NCI-H748 treated with DMSO at 0.1 percent for 48 hours (cell line): ENCODE results near the gene CCNA2.
A peak's percentile ranks its signal among the peaks of the same experiment; 100 is the strongest.

Source experiments
- DNase-seq: peaks from one replicate; lab custom pipeline; 2025; lab: John Stamatoyannopoulos, UW

The CCNA2 gene

GRCh38 chr4:121801715-121802075, 22.0 kb downstream of the CCNA2 start:
- no peak for DNase-seq

GRCh38 chr4:121800961-121801714, 22.5 kb downstream of the CCNA2 start, which contains the start of gene EXOSC9:
Gene EXOSC9 (plus strand): TSS chr4:121801323. CDS start chr4:121801425, 102 bp downstream.
- peak; percentile 53 for DNase-seq

DNA sequence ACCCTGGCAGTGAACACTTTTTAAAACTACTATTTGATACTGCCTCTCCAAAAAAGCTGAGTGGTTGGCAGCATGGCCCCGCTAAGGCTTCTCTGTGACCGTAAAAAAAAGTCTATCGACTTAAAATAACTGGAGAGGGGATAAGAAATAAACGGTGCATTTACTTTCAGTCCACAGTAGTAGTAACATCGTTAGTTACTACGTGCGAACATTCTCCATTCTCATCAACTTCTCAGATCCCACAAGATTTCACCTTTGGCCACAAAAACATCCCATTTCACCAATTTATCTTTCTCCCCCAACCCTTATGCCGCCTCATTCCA, 23.1 kb downstream of the CCNA2 start:
- peak; percentile 22 for DNase-seq

DNA sequence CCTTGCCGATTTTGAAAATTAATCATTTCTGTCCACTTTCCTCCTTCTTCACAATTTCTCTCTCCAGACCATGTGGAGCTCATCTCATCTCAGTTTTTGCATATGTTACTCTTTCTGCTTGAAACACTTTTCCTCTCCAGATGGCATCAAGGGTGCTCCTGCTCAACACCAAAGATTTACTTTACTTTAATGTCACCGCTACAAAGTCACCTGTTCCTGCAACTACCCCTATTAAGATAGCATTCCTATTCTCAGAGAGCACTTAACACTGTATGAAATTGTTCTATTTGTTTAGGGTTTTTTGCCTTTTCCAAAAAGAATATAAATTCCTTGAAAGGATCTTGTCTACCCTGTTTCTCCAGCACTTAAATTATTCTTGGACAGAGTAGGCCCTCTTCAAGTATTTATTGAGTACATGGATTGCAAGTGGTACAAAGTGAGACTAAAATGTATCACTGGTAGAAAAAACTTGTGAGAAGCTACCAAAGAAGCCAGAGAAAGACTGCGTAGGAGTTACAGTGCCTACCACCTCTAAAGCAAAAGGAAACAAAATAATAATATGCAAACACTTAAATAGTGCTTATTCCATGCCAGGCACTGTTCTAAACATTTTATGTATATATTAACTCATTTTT, 23.7 kb downstream of the CCNA2 start:
- DNase-seq, result no peak

GRCh38 chr4:121799208-121799823, 24.4 kb downstream of the CCNA2 start:
- DNase-seq, result no peak

DNA sequence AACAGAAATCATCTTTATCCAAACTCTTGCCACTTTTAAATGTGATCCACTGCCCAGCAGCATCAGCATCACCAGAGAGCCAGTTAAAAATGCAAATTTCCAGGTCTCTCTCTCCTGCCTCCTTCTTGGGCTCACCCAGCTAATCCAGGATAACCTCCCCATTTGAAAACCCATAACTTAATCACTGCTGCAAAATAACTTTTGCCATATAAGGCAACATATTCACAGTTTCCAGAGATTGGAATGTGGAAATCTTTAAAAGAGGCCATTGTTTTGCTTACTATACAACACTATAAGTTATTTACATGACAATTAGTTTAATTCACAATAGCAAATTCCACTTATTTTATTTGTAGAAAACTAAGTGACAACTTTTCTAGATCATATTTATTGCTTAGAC, 27.4 kb downstream of the CCNA2 start:
- no peak for DNase-seq

GRCh38 chr4:121794505-121795188, 29.0 kb downstream of the CCNA2 start:
- DNase-seq, result no peak

DNA sequence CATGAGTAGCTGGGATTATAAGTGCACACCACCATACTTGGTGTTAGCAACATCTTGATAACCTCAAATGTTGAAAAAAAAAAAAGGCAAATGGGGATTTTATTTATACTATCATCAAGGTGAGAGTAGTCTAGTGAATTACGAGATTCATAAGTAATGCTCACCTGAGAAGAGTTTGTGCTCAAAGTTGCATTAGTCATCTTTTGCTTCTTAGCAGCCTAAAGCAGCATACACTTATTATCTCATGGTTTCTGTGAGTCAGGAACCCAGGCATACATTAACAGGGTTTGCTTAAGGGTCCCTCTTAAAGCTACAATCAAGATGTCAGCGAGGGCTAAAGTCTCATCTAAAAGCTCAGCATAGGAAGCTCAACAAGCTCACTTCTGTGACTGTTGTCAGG, 30.7 kb downstream of the CCNA2 start:
- no peak for DNase-seq

- no peak for DNase-seq
Observed at GRCh38 chr4:121791481-121791880, 32.2 kb downstream of the CCNA2 start.

DNA sequence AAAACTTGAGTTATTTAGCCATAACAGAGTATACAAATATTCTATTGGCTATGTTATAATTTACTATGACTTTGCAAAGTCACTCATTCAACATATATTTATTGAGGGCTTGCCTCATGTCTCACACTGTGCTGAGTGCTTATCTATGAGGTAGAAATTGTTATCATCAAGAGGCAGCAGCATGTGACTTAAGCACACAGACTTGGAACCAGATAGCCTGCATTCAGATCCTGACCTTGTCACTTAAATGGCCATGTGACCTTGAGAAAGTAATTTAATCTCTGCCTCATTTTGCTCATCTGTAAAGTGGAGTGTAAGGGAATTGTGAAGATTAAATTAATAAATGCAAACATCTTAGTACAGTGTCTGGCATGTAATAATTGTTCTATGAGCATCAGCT, 32.7 kb downstream of the CCNA2 start:
- DNase-seq, result no peak

GRCh38 chr4:121789960-121790829, 33.5 kb downstream of the CCNA2 start:
- no peak for DNase-seq

DNA sequence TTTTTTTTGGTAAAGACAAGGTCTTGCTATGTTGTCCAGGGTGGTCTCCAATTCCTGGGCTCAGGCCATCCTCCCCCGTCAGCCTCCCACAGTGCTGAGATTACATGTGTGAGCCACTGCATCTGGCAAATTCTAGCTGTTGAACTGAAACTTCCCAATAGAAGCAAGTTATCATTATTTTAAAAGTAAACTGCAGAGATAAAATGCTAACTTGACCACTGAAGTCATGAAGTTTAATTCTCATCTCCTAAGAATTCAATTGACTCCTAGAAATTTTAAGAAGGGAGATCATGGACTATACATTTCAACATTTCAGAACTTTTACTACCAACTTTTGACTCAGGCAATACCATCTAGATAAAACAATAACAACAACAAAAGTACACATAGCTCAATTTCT, 34.2 kb downstream of the CCNA2 start:
- DNase-seq, result no peak

DNA sequence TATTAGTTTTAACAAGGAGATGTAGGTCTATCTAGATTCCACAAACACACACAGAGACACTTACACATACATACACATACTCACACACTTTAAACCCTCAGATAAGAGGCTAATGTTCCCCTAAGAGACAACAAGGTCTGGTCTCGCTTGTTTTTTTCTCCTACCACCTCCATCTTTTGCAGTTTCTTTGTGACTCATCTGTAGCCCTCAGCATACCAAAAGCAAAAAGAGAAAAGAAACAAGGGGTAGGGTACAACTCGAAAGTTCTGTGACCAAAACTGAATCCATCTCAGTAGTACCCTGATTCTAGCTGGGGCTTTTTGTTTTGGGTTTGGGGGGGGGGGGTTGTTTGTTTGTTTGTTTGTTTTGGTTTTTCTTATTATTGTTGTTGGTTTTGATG, 34.8 kb downstream of the CCNA2 start:
- DNase-seq, result no peak

DNA sequence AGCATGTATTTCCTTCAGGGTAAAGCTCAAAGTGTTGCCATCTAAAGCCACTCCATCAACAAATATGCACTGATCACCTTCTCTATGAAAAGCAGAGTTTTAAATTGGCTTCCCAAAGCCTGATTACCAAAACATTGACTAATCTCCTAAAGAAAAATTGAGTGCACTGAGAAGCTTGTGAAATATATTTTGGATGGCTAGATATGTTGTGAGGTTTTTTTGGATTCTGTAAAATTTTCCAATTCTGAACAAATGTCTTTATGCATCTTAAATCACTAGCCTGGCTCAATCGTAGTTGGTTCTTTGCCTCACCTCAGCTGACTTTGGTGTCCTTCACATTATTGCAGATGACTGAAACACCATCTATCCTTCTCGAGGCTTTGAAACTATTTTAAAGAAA, 37.5 kb downstream of the CCNA2 start:
- no peak for DNase-seq

GRCh38 chr4:121785479-121785878, 38.2 kb downstream of the CCNA2 start:
- DNase-seq, result no peak

- no peak for DNase-seq
Observed at GRCh38 chr4:121784975-121785374, 38.7 kb downstream of the CCNA2 start.

- DNase-seq, result no peak
Observed at GRCh38 chr4:121784401-121784800, 39.3 kb downstream of the CCNA2 start.

- DNase-seq, result no peak
Observed at GRCh38 chr4:121783210-121783609, 40.5 kb downstream of the CCNA2 start.

- DNase-seq, result no peak
Observed at GRCh38 chr4:121778991-121779628, 44.6 kb downstream of the CCNA2 start.

- DNase-seq, result no peak
Observed at GRCh38 chr4:121777625-121778024, 46.1 kb downstream of the CCNA2 start.

DNA sequence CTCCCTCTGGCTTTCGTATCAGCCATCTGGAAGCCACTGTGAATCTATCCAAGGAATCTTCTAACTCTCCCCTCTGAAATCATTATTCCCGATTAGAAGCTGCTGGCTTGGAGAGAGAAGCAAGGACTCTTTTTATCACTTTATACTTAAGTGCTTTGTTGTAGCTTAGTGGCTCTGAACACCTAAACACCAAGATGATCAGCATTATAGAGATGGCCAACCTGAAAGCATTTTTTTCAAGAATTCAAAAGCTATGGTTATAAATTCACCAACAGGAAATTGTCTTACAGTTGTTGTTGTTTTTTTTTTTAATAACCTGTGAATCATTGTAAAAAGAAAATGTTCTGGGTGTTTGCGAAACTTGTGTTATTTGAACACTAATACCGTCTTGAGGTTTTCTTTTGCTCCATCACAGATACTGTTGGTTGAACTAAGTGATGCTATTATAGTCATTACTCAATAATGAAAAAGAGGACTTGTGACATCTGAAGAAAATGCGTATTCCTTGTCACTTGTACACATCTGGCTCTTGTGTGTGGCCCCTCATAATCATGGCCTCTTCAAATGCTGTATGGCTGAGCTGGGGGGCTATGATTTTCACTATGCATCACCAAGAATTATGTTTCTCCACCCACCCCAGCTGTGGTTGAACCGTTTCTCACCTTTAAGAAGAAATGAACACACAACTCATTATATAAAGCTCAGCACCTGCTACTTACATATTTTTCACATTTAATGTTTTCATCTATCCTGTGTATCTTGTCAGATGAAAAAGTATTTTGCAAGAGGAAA, 46.9 kb downstream of the CCNA2 start:
- DNase-seq, result no peak
